ENCODE data around the gene KLF1.

The KLF1 gene

GRCh38 chr19:12858041-12858928 is 28.7 kb downstream of the KLF1 start:
- TF ChIP-seq ZNF274 (IDR thresholded peaks at IDR 0.05; ENCODE audit: low read length) (no peak), ZNF274 (tag by site-specific recombination; IDR thresholded peaks at IDR 0.05; ENCODE audit: borderline replicate concordance) (no peak), ZEB2 (tag by site-specific recombination; IDR thresholded peaks at IDR 0.05) (no peak), ZNF677 (tag by site-specific recombination; IDR thresholded peaks at IDR 0.05) (no peak), ZNF521 (tag by site-specific recombination; IDR thresholded peaks at IDR 0.05) (no peak), ZNF112 (tag by site-specific recombination; IDR thresholded peaks at IDR 0.05) (no peak), ZNF558 (tag by site-specific recombination; IDR thresholded peaks at IDR 0.05) (no peak), KLF9 (tag by site-specific recombination; IDR thresholded peaks at IDR 0.05; ENCODE audit: low read depth) (no peak), OVOL3 (tag by site-specific recombination; IDR thresholded peaks at IDR 0.05) (no peak), ZNF530 (tag by site-specific recombination; IDR thresholded peaks at IDR 0.05; ENCODE audit: low read depth) (no peak), SP3 (tag by site-specific recombination; IDR thresholded peaks at IDR 0.05) (no peak), ZNF501 (tag by site-specific recombination; IDR thresholded peaks at IDR 0.05) (no peak)
- ChIA-PET CTCF (interaction anchor here (0.6 to 2.5 kb wide), 3 partner anchors 11 to 97 kb away, joined by 3 to 12 read pairs (median 5); no protein-coding TSS in a partner anchor), POLR2A (no interaction called here)
- Histone ChIP-seq H3K9me3 (ENCODE audit: control insufficient read depth, insufficient read depth, low read depth, low read length) (no peaks in the 10 kb centered on the region), H3K4me1 (ENCODE audit: control insufficient read depth, insufficient read depth, low read length) (no peaks in the 10 kb centered on the region), H3K4me3 (ENCODE audit: low read depth, low read length) (no peak overlapping the region), H3K27ac (ENCODE audit: extremely low read depth, low read depth, low read length) (no peak overlapping the region), H3K36me3 (ENCODE audit: control insufficient read depth in 2 of 2, insufficient read depth in 1 of 2, low read length in 2 of 2) (no peaks in the 10 kb centered on the region; a peak in 1 of 3 replicates)

GRCh38 chr19:12856653-12857052 is 30.3 kb downstream of the KLF1 start:
- ChIA-PET CTCF (interaction anchor here (0.5 to 1.4 kb wide), 2 partner anchors 9 to 68 kb away, joined by 3 read pairs; no protein-coding TSS in a partner anchor), POLR2A (no interaction called here)
- Histone ChIP-seq H3K27ac (ENCODE audit: extremely low read depth, low read depth, low read length) (no peak overlapping the region), H3K36me3 (ENCODE audit: control insufficient read depth in 2 of 2, insufficient read depth in 1 of 2, low read length in 2 of 2) (no peaks in the 10 kb centered on the region; a peak in 1 of 3 replicates), H3K9me3 (ENCODE audit: control insufficient read depth, insufficient read depth, low read depth, low read length) (no peaks in the 10 kb centered on the region), H3K4me1 (ENCODE audit: control insufficient read depth, insufficient read depth, low read length) (no peaks in the 10 kb centered on the region), H3K4me3 (ENCODE audit: low read depth, low read length) (no peak overlapping the region)
- TF ChIP-seq MZF1 (tag by site-specific recombination; IDR thresholded peaks at IDR 0.05; ENCODE audit: borderline replicate concordance) (no peak), ZNF132 (tag by site-specific recombination; IDR thresholded peaks at IDR 0.05; ENCODE audit: borderline replicate concordance) (no peak), ZNF561 (tag by site-specific recombination; IDR thresholded peaks at IDR 0.05; ENCODE audit: borderline replicate concordance) (no peak), ZNF48 (tag by site-specific recombination; IDR thresholded peaks at IDR 0.05) (no peak), EGR2 (tag by site-specific recombination; IDR thresholded peaks at IDR 0.05; ENCODE audit: low read depth) (no peak), ZNF311 (tag by site-specific recombination; IDR thresholded peaks at IDR 0.05; ENCODE audit: borderline replicate concordance) (no peak), SCRT2 (tag by site-specific recombination; IDR thresholded peaks at IDR 0.05) (no peak), ZBTB7A (tag by site-specific recombination; IDR thresholded peaks at IDR 0.05; ENCODE audit: low read depth) (no peak), ZNF155 (tag by site-specific recombination; IDR thresholded peaks at IDR 0.05) (no peak), KLF1 (tag by site-specific recombination; IDR thresholded peaks at IDR 0.05) (no peak), KLF9 (tag by site-specific recombination; IDR thresholded peaks at IDR 0.05; ENCODE audit: low read depth) (no peak), GLI4 (tag by site-specific recombination; IDR thresholded peaks at IDR 0.05) (no peak), BCL11B (tag by site-specific recombination; IDR thresholded peaks at IDR 0.05; ENCODE audit: low read depth) (no peak), YY2 (tag by site-specific recombination; IDR thresholded peaks at IDR 0.05) (no peak), ZNF404 (tag by site-specific recombination; IDR thresholded peaks at IDR 0.05) (no peak), ZNF423 (tag by site-specific recombination; IDR thresholded peaks at IDR 0.05) (no peak), ZNF433 (tag by site-specific recombination; IDR thresholded peaks at IDR 0.05; ENCODE audit: low read depth) (no peak), ATF2 (tag by site-specific recombination; IDR thresholded peaks at IDR 0.05; ENCODE audit: low read depth) (no peak), ZNF514 (tag by site-specific recombination; IDR thresholded peaks at IDR 0.05) (no peak)

Measured in HEK293 (cell line).